ENCODE data around the gene CCBE1.

GRCh38 chr18:59478591-59478990 is 218.6 kb downstream of the CCBE1 start:
- TF ChIP-seq POLR2A (IDR thresholded peaks at IDR 0.05) (no peak), POLR2AphosphoS5 (IDR thresholded peaks at IDR 0.05) (no peak)
